SK-N-MC (cell line): ENCODE data around the gene NR4A2.

ENCODE experiments used
- DNase-seq: peaks from one replicate; pipeline ENCODE4 v3.0.0-alpha.2; 2011; ENCODE audit warnings: low read depth, low spot score
- H3K27ac ChIP-seq: fragments of 200-600 bp; sonication (generic); 2 replicates; pipeline ENCODE4 v1.5.1; 2016; ENCODE audit warnings: mixed run types
- H3K36me3 ChIP-seq: fragments of 200-600 bp; sonication (generic); 2 replicates; pipeline ENCODE4 v1.6.1; 2017; ENCODE audit warnings: antibody characterized with exemption, low read length, mixed read lengths; ENCODE audit not compliant: insufficient read depth
- H3K4me3 ChIP-seq: fragments of 200-600 bp; sonication (generic); 2 replicates; pipeline ENCODE4 v1.5.1; 2016
- H3K9ac ChIP-seq: fragments of 200-600 bp; sonication (generic); 2 replicates; pipeline ENCODE4 v1.8.0; 2017; ENCODE audit warnings: mixed run types, mixed read lengths; ENCODE audit not compliant: insufficient read length
- H3K9me3 ChIP-seq: fragments of 200-600 bp; sonication (generic); 2 replicates; pipeline ENCODE4 v1.6.1; 2017; ENCODE audit warnings: low read depth, mild to moderate bottlenecking, antibody characterized with exemption, low read length, moderate library complexity, mixed read lengths
- EZH2 ChIP-seq: fragments of 200-600 bp; sonication (generic); IDR thresholded peaks from one replicate; pipeline ENCODE4 v1.6.1; 2017; ENCODE audit warnings: antibody characterized with exemption
- FOXP2 ChIP-seq: optimal IDR thresholded peaks from 2 replicates; pipeline ENCODE3; 2011; ENCODE audit warnings: mild to moderate bottlenecking, moderate library complexity; ENCODE audit not compliant: insufficient read depth; ENCODE audit errors: extremely low read length, control extremely low read depth
- POLR2AphosphoS5 ChIP-seq: IDR thresholded peaks from 2 replicates; pipeline ENCODE4 v1.6.1; 2012; ENCODE audit warnings: mild to moderate bottlenecking, low read depth, low read length, borderline replicate concordance

NR4A2 gene

GRCh38 chr2:156342254-156343095, 10.0 kb upstream of the NR4A2 start:
- H3K36me3 ChIP-seq, result no peaks in the 10 kb centered on the region
- H3K9ac ChIP-seq, result peak overlapping the region; percentile 96
- H3K27ac ChIP-seq, result peak overlapping the region; percentile 95
- TF ChIP-seq FOXP2 (no peak), POLR2AphosphoS5 (peak; percentile 53; the same call in 1 of the 2 replicates)
- no peaks in the 10 kb centered on the region for H3K9me3 ChIP-seq
- H3K4me3 ChIP-seq, result peak overlapping the region; percentile 95
- DNase-seq, result no peak

DNA sequence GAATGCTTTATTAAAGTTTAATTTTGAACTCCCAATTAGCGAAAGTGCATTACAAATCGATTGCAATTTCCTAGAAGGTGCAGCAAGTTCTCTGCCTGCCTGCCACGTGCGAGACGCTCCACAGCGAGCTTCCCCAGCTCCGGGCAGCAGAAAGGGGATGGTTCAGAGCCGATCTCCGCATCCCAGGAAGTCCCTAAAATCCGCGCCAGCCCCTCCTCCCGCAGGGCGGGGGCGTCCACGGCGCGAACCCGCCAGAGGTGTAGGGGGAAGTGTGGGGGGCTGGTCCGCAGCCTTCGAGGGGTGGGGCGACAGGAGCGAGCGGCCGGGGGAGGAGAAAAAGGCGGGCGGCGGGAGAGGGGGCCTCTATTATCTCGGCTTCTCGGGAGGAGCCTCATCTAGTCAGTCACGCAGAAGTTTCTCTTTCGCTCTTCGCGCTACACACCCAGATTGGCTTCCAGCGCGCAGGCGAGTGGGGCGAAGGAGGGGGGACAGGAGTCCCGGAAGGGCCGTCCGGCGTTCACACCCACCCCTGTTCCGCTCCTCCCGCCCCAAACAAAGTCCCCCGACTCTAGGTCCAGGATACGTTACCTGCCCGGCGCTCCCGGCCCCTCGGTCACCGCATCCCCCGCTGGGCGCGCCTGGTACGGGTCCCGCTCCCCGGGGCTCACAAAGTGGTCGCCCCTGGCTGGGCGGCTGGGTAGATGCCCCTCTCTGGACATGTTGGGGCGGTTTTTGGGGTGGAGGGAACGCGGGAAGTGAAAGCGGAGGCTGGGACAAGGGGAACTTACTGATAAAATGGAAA, 9.1 kb upstream of the NR4A2 start:
- Histone ChIP-seq H3K27ac (peak overlapping the region; percentile 95), H3K9me3 (no peaks in the 10 kb centered on the region), H3K9ac (peak overlapping the region; percentile 96), H3K36me3 (no peaks in the 10 kb centered on the region), H3K4me3 (peak overlapping the region; percentile 95)
- no peak for DNase-seq
- TF ChIP-seq FOXP2, result no peak
- TF ChIP-seq POLR2AphosphoS5, result peak; percentile 92

DNA sequence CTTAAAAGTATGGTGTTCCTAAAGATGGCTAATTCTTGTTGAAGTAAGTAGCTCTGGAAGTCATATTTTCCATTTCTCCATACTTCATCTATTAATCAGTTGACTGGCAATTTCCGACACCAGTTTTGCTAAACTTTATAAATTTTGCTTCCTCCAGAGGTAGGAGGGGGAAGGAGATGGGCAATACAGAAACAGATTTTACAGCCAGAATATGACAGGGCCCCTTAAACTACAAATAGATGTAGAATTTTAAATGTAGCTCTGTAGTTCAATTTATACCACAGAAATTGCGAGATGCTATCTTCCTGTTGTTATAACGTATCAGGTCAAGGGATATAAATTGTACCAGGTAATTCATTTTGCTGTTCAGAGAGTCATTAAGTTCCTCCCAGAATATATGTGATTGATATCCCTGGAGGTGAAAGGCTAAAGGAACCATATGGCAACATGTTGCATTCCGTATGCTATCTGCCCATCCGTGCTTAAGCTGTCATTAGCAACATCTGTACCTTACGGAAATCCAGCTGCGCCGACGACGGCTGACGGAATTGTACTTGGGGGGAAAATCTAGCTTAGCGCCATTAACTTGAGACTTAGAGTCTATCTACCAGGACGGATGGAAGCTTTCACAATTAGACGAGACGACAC, 8.4 kb upstream of the NR4A2 start:
- peak overlapping the region; percentile 96 for H3K9ac ChIP-seq
- no peak for DNase-seq
- no peaks in the 10 kb centered on the region for H3K9me3 ChIP-seq
- no peak for TF ChIP-seq EZH2
- no peak for TF ChIP-seq POLR2AphosphoS5
- no peak for TF ChIP-seq FOXP2
- peak overlapping the region; percentile 95 for H3K4me3 ChIP-seq
- no peaks in the 10 kb centered on the region for H3K36me3 ChIP-seq
- H3K27ac ChIP-seq, result peak overlapping the region; percentile 95

- Histone ChIP-seq H3K9ac (no peak overlapping the region), H3K9me3 (no peaks in the 10 kb centered on the region), H3K4me3 (no peak overlapping the region), H3K36me3 (no peaks in the 10 kb centered on the region), H3K27ac (peak overlapping the region; percentile 95; the same call in 1 of the 2 replicates)
- TF ChIP-seq EZH2 (no peak), POLR2AphosphoS5 (no peak), FOXP2 (no peak)
- DNase-seq, result no peak
Observed at GRCh38 chr2:156340377-156340776, 7.9 kb upstream of the NR4A2 start.

DNA sequence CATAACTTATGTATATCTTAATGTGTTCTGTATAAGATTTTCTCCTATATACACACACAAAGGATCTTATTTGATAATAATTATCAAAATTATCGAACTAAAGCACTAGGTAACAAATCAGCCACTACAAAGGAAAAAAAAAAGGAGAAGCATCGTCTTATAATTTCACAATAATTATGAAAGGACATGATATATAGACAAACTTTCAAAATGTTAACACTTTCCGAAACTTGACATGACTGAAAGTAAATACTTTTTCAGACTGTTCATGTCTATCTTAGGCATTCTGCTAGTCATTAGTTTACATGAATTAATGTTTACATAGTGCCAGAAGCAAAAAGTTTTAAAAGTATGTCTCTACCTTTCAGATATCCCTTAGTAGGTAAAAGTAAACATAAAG, 7.3 kb upstream of the NR4A2 start:
- DNase-seq, result no peak
- Histone ChIP-seq H3K9ac (no peak overlapping the region), H3K9me3 (no peaks in the 10 kb centered on the region), H3K36me3 (no peaks in the 10 kb centered on the region), H3K4me3 (no peak overlapping the region), H3K27ac (peak overlapping the region; percentile 95; the same call in 1 of the 2 replicates)
- TF ChIP-seq POLR2AphosphoS5 (no peak), EZH2 (no peak), FOXP2 (no peak)

- Histone ChIP-seq H3K4me3 (no peak overlapping the region), H3K9me3 (no peaks in the 10 kb centered on the region), H3K36me3 (no peaks in the 10 kb centered on the region), H3K9ac (no peak overlapping the region), H3K27ac (peak overlapping the region; percentile 95; the same call in 1 of the 2 replicates)
- no peak for TF ChIP-seq EZH2
- TF ChIP-seq POLR2AphosphoS5, result no peak
- no peak for TF ChIP-seq FOXP2
- DNase-seq, result no peak
Observed at GRCh38 chr2:156339110-156339847, 6.8 kb upstream of the NR4A2 start.

DNA sequence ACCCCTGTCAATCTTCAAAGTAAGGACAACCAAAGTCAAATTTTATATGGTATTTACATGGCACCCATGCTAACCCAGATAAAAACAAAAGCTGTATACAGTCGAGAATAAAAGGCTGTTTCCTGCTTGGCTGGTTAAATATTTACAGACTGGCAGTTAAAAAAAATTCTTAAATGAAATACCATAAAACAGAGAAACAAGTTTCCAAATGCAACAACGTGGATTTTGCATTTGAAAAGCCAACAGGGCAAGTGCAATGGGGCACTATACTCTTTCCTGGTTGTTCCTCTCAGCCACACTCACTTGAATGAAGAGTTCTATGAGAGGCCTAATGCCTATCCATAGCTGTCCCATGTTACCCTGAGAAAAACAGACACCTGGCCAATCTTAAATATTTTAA, 6.1 kb upstream of the NR4A2 start:
- TF ChIP-seq POLR2AphosphoS5 (no peak), FOXP2 (no peak), EZH2 (no peak)
- DNase-seq, result no peak

GRCh38 chr2:156334496-156335478, 2.3 kb upstream of the NR4A2 start:
- no peaks in the 10 kb centered on the region for H3K36me3 ChIP-seq
- no peak for DNase-seq
- no peaks in the 10 kb centered on the region for H3K9me3 ChIP-seq
- H3K9ac ChIP-seq, result peak overlapping the region; percentile 80
- peak overlapping the region; percentile 97 for H3K4me3 ChIP-seq
- H3K27ac ChIP-seq, result peak overlapping the region; percentile 88
- TF ChIP-seq POLR2AphosphoS5 (peak; percentile 55), EZH2 (no peak), FOXP2 (no peak)

More for the DNA sequence above, 6.1 kb upstream of the NR4A2 start:
- Histone ChIP-seq H3K27ac (peak overlapping the region; percentile 34; the same call in 1 of the 2 replicates), H3K9me3 (no peaks in the 10 kb centered on the region), H3K4me3 (no peak overlapping the region), H3K9ac (no peak overlapping the region), H3K36me3 (no peaks in the 10 kb centered on the region)
